Hepatocyte (in vitro differentiated cells): Measurements from ENCODE around the gene NLK. TPM values are rescaled to one million over a fixed set of nuclear protein-coding genes. Genes with fewer than 3 reads are reported as not detected.
"Not testable (repeated sequence)": the region's sequence is repeated elsewhere in the genome, so short reads cannot be mapped to it uniquely, and the experiment has no call there.

Source experiments
- DNase-seq: peaks from one replicate; pipeline ENCODE4 v3.0.0-alpha.2; 2016; ENCODE audit warnings: low spot score
- H2AFZ ChIP-seq: fragments of 200-600 bp; sonication (generic); 2 replicates; pipeline ENCODE4 v1.6.0; 2016; ENCODE audit warnings: antibody characterized with exemption, mild to moderate bottlenecking
- H3K27ac ChIP-seq: fragments of 200-600 bp; sonication (generic); 2 replicates; pipeline ENCODE4 v1.5.1; 2016; ENCODE audit warnings: mild to moderate bottlenecking
- H3K27me3 ChIP-seq: fragments of 200-600 bp; sonication (generic); 2 replicates; pipeline ENCODE4 v1.6.1; 2016
- H3K36me3 ChIP-seq: fragments of 200-600 bp; sonication (generic); replicated peaks from 2 replicates; pipeline ENCODE4 v1.5.1; 2016; ENCODE audit warnings: low read depth; ENCODE audit not compliant: insufficient read depth
- H3K4me1 ChIP-seq: fragments of 200-600 bp; sonication (generic); 2 replicates; pipeline ENCODE4 v1.5.1; 2016; ENCODE audit warnings: mild to moderate bottlenecking, moderate library complexity; ENCODE audit not compliant: insufficient read depth
- H3K4me2 ChIP-seq: fragments of 200-600 bp; sonication (generic); 2 replicates; pipeline ENCODE4 v1.6.0; 2016
- H3K4me3 ChIP-seq: fragments of 200-600 bp; sonication (generic); 2 replicates; pipeline ENCODE4 v1.5.1; 2016; ENCODE audit warnings: mild to moderate bottlenecking
- H3K79me2 ChIP-seq: fragments of 200-600 bp; sonication (generic); 2 replicates; pipeline ENCODE4 v1.6.0; 2017; ENCODE audit warnings: mild to moderate bottlenecking
- H3K9me2 ChIP-seq: fragments of 200-600 bp; sonication (generic); replicated peaks from 2 replicates; pipeline ENCODE4 v1.6.0; 2017; ENCODE audit warnings: mild to moderate bottlenecking; ENCODE audit not compliant: insufficient read depth
- H3K9me3 ChIP-seq: fragments of 200-600 bp; sonication (generic); 2 replicates; pipeline ENCODE4 v1.5.1; 2016; ENCODE audit warnings: low read depth, mild to moderate bottlenecking
- H4K20me1 ChIP-seq: fragments of 200-600 bp; sonication (generic); 2 replicates; pipeline ENCODE4 v1.6.0; 2016; ENCODE audit warnings: mild to moderate bottlenecking; ENCODE audit not compliant: insufficient read depth, poor library complexity, severe bottlenecking
- CTCF ChIP-seq: fragments of 200-600 bp; sonication (generic); IDR thresholded peaks from 2 replicates; pipeline ENCODE4 v1.5.1; 2016; ENCODE audit warnings: antibody characterized with exemption, mild to moderate bottlenecking; ENCODE audit not compliant: poor library complexity
- EZH2 ChIP-seq: fragments of 200-600 bp; sonication (generic); IDR thresholded peaks from 2 replicates; pipeline ENCODE4 v1.6.1; 2016; ENCODE audit warnings: antibody characterized with exemption, mild to moderate bottlenecking, borderline replicate concordance
- EZH2phosphoT487 ChIP-seq: fragments of 200-600 bp; sonication (generic); IDR thresholded peaks from one replicate; pipeline ENCODE4 v1.6.1; 2018; ENCODE audit warnings: antibody characterized with exemption, mild to moderate bottlenecking, low read depth, moderate library complexity; ENCODE audit not compliant: unreplicated experiment, severe bottlenecking
- WGBS: methylation state at CpG from one replicate; pipeline ENCODE4 v1.1.6; 2016; ENCODE audit warnings: low lambda C conversion rate; ENCODE audit errors: missing lambda C conversion rate; 5-methylcytosine and 5-hydroxymethylcytosine counted together
- polyA plus RNA-seq: library from polyadenylated mRNA; unstranded; fragments of >200 nt; fragmentation: Nextera tagmentation; extraction: Ambion mirVana; gene quantifications from 2 replicates; pipeline ENCODE4 v1.2.1, GENCODE V29; 2016
- total RNA-seq: library from RNA; depleted of rRNA; stranded (reverse); fragments of >200 nt; gene quantifications from 2 replicates; pipeline ENCODE4 v1.2.3, GENCODE V29; 2014

The NLK gene
- total and polyA plus RNA-seq, 2 experiments from 2014 or later, result 5.2 to 24.9 TPM

GRCh38 chr17:28151001-28151400, 108.5 kb downstream of the NLK start:
- no peaks in the 10 kb centered on the region for H3K9me2 ChIP-seq
- no peak overlapping the region for H2AFZ ChIP-seq
- no peak overlapping the region for H3K4me3 ChIP-seq
- H3K4me2 ChIP-seq, result no peak overlapping the region
- H3K36me3 ChIP-seq, result no peaks in the 10 kb centered on the region
- no peak overlapping the region for H3K27ac ChIP-seq
- H3K79me2 ChIP-seq, result no peaks in the 10 kb centered on the region
- H3K4me1 ChIP-seq, result no peaks in the 10 kb centered on the region
- no peak for TF ChIP-seq CTCF
- no peak for TF ChIP-seq EZH2
- TF ChIP-seq EZH2phosphoT487, result no peak
- 57% methylated on average over 1 of the region's 1 CpG for WGBS
- H3K9me3 ChIP-seq, result no peaks in the 10 kb centered on the region
- no peak for DNase-seq
- no peaks in the 10 kb centered on the region for H3K27me3 ChIP-seq
- H4K20me1 ChIP-seq, result no peaks in the 10 kb centered on the region

DNA sequence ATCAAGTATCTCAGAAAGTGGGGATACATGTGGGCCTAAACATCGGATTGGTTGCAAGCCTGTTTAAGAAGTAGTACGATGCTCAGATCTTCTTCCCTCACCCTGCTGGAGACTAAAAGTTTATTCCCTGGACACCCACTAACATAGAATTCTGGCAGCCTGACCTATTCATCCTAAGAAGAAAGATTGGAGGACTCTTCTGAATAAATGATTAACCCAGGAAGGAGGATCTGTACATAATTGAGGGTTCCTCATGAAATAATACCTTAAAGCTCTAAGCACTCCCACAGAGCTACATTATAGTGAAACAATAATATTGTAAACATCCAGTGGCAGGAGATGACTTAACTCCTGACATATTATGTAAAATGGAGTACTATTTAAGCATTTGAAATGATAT, 111.7 kb downstream of the NLK start:
- Histone ChIP-seq H3K4me2 (no peak overlapping the region), H3K9me2 (no peaks in the 10 kb centered on the region), H3K9me3 (no peaks in the 10 kb centered on the region), H3K27ac (no peak overlapping the region), H4K20me1 (no peaks in the 10 kb centered on the region), H3K79me2 (no peaks in the 10 kb centered on the region), H3K27me3 (no peaks in the 10 kb centered on the region), H3K4me3 (no peak overlapping the region), H3K36me3 (no peaks in the 10 kb centered on the region), H3K4me1 (no peaks in the 10 kb centered on the region), H2AFZ (no peak overlapping the region)
- TF ChIP-seq EZH2 (no peak), EZH2phosphoT487 (no peak), CTCF (no peak)
- WGBS, result 95% methylated on average over 2 of the region's 2 CpGs
- DNase-seq, result no peak

DNA sequence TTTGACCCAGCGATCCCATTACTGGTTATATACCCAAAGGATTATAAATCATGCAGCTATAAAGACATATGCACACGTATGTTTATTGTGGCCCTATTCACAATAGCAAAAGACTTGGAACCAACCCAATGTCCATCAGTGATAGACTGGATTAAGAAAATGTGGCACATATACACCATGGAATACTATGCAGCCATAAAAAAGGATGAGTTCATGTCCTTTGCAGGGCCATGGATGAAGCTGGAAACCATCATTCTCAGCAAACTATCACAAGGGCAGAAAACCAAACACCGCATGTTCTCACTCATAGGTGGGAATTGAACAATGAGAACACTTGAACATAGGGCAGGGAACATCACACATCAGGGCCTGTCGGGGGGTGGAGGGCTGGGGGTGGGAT, 112.9 kb downstream of the NLK start:
- not testable (repeated sequence) for H3K4me2 ChIP-seq, H4K20me1 ChIP-seq, H3K9me3 ChIP-seq, H3K4me3 ChIP-seq, H3K36me3 ChIP-seq, H3K27ac ChIP-seq, H3K79me2 ChIP-seq, H3K9me2 ChIP-seq, H3K4me1 ChIP-seq, H2AFZ ChIP-seq, DNase-seq, H3K27me3 ChIP-seq
- WGBS, result 94% methylated on average over 4 of the region's 4 CpGs

DNA sequence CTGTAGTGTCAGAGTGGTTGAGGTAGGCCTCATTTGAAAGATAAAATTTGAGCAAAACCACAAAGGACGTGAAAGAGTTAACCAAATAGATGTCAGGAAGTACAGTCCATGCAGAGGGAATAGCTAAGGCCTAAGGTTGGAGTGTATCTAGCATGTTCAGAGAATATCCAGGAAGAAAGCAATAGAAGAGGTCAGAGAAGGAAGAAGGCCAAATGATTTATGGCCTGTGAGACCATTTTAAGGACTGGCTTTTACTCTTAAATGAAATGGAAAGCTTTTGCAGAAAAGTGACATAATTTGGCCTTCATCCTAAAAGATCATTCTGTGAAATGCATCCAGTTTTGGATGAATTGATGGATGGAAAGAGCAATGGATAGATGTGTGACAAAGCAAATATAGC, 116.5 kb downstream of the NLK start:
- no peaks in the 10 kb centered on the region for H4K20me1 ChIP-seq
- H3K27me3 ChIP-seq, result no peaks in the 10 kb centered on the region
- no peaks in the 10 kb centered on the region for H3K9me3 ChIP-seq
- no peak overlapping the region for H3K27ac ChIP-seq
- H3K4me2 ChIP-seq, result no peak overlapping the region
- no peaks in the 10 kb centered on the region for H3K79me2 ChIP-seq
- TF ChIP-seq EZH2phosphoT487 (no peak), CTCF (no peak), EZH2 (no peak)
- H3K4me1 ChIP-seq, result no peaks in the 10 kb centered on the region
- no peaks in the 10 kb centered on the region for H3K9me2 ChIP-seq
- DNase-seq, result no peak
- 88% methylated on average over 1 of the region's 1 CpG for WGBS
- no peak overlapping the region for H3K4me3 ChIP-seq
- H2AFZ ChIP-seq, result no peak overlapping the region
- no peaks in the 10 kb centered on the region for H3K36me3 ChIP-seq
